Liver (tissue), 9 donors: ENCODE data around the gene GCLC. TPM values are rescaled to one million over a fixed set of nuclear protein-coding genes. Genes with fewer than 3 reads are reported as not detected.

ENCODE experiments used
- DNase-seq: peaks from one replicate; pipeline ENCODE4 v3.0.0-alpha.2; 2017; ENCODE audit warnings: low spot score
- H3K27ac ChIP-seq, 2 donors: one replicate each; pipeline ENCODE4 v1.7.0; 2013; ENCODE audit warnings: inconsistent platforms in 2 of 2, low read length in 2 of 2, control low read depth in 1 of 2, low read depth in 1 of 2, mild to moderate bottlenecking in 1 of 2
- H3K27me3 ChIP-seq, 4 donors: one replicate each; pipeline versions ENCODE4 v1.6.1 to v1.7.0; 2013; ENCODE audit warnings: low read length in 3 of 4, inconsistent platforms in 1 of 4, mild to moderate bottlenecking in 1 of 4, moderate library complexity in 1 of 4; ENCODE audit not compliant: control insufficient read depth in 4 of 4, insufficient read depth in 4 of 4
- H3K36me3 ChIP-seq, 4 donors: one replicate each; pipeline versions ENCODE4 v1.6.1 to v1.7.0; 2013; ENCODE audit warnings: low read length in 3 of 4, mild to moderate bottlenecking in 3 of 4, low read depth in 1 of 4, moderate library complexity in 1 of 4; ENCODE audit not compliant: control insufficient read depth in 4 of 4, insufficient read depth in 3 of 4
- H3K4me1 ChIP-seq, 4 donors: one replicate each; pipeline versions ENCODE4 v1.6.1 to v1.7.0; 2013; ENCODE audit warnings: low read length in 3 of 4, mild to moderate bottlenecking in 3 of 4, moderate library complexity in 1 of 4; ENCODE audit not compliant: control insufficient read depth in 4 of 4, insufficient read depth in 4 of 4
- H3K4me3 ChIP-seq, 3 donors: one replicate each; pipeline versions ENCODE4 v1.6.1 to v1.7.0; 2013; ENCODE audit warnings: low read length in 3 of 3, control low read depth in 1 of 3, low read depth in 1 of 3, mild to moderate bottlenecking in 1 of 3
- H3K9ac ChIP-seq, 2 donors: one replicate each; pipeline ENCODE4 v1.7.0; 2013; ENCODE audit warnings: low read length in 2 of 2, mild to moderate bottlenecking in 2 of 2, moderate library complexity in 2 of 2, control low read depth in 1 of 2, low read depth in 1 of 2
- H3K9me3 ChIP-seq, 4 donors: one replicate each; pipeline versions ENCODE4 v1.6.1 to v1.7.0; 2013; ENCODE audit warnings: low read length in 3 of 4; ENCODE audit not compliant: control insufficient read depth in 4 of 4
- ATF3 ChIP-seq: IDR thresholded peaks from 2 replicates; pipeline ENCODE4 v1.6.1; 2016; ENCODE audit warnings: antibody characterized with exemption
- CTCF ChIP-seq: fragments of 150-350 bp; IDR thresholded peaks from 2 replicates; pipeline ENCODE4 v1.5.1; 2017; ENCODE audit warnings: improper control_type of control experiment, low read depth, low read length; ENCODE audit not compliant: missing input control
- EGR1 ChIP-seq, 2 donors: IDR thresholded peaks; 2 replicates each; pipeline ENCODE4 v1.6.1; 2016 to 2018; ENCODE audit warnings: antibody characterized with exemption in 2 of 2, low read depth in 2 of 2
- FOXA1 ChIP-seq: IDR thresholded peaks from 2 replicates; pipeline ENCODE4 v1.6.1; 2016; ENCODE audit warnings: antibody characterized with exemption
- FOXA2 ChIP-seq: IDR thresholded peaks from 2 replicates; pipeline ENCODE4 v1.6.1; 2016; ENCODE audit warnings: antibody characterized with exemption
- GABPA ChIP-seq, 2 donors: IDR thresholded peaks in 1 of 2; conservative IDR thresholded peaks in 1 of 2; 2 replicates each; pipeline ENCODE4 v1.6.1; 2016; ENCODE audit warnings: antibody characterized with exemption in 2 of 2, mild to moderate bottlenecking in 1 of 2, moderate library complexity in 1 of 2
- HNF4A ChIP-seq, 2 donors: conservative IDR thresholded peaks; 2 replicates each; pipeline ENCODE4 v1.6.1; 2016; ENCODE audit warnings: antibody characterized with exemption in 2 of 2, mild to moderate bottlenecking in 2 of 2
- HNF4G ChIP-seq: IDR thresholded peaks from 2 replicates; pipeline ENCODE4 v1.6.1; 2016; ENCODE audit warnings: antibody characterized with exemption
- JUND ChIP-seq, 2 donors: IDR thresholded peaks; 2 replicates each; pipeline ENCODE4 v1.6.1; 2016; ENCODE audit warnings: antibody characterized with exemption in 2 of 2
- MAX ChIP-seq: IDR thresholded peaks from 2 replicates; pipeline ENCODE4 v1.6.1; 2016; ENCODE audit warnings: antibody characterized with exemption
- NR2F2 ChIP-seq: IDR thresholded peaks from 2 replicates; pipeline ENCODE4 v1.6.1; 2016; ENCODE audit warnings: antibody characterized with exemption
- RAD21 ChIP-seq, 2 donors: IDR thresholded peaks; 2 replicates each; pipeline ENCODE4 v1.6.1; 2016; ENCODE audit warnings: antibody characterized with exemption in 2 of 2, mild to moderate bottlenecking in 2 of 2
- REST ChIP-seq: IDR thresholded peaks from 2 replicates; pipeline ENCODE4 v1.6.1; 2016; ENCODE audit warnings: antibody characterized with exemption, mild to moderate bottlenecking
- RXRA ChIP-seq, 2 donors: IDR thresholded peaks; 2 replicates each; pipeline ENCODE4 v1.6.1; 2017 to 2018; ENCODE audit warnings: antibody characterized with exemption in 2 of 2, mild to moderate bottlenecking in 1 of 2
- SP1 ChIP-seq: IDR thresholded peaks from 2 replicates; pipeline ENCODE4 v1.6.1; 2018; ENCODE audit warnings: antibody characterized with exemption, mild to moderate bottlenecking
- TAF1 ChIP-seq: conservative IDR thresholded peaks from 2 replicates; pipeline ENCODE4 v1.6.1; 2016; ENCODE audit warnings: antibody characterized with exemption, mild to moderate bottlenecking
- YY1 ChIP-seq: IDR thresholded peaks from 2 replicates; pipeline ENCODE4 v1.6.1; 2016; ENCODE audit warnings: antibody characterized with exemption, mild to moderate bottlenecking
- ZBTB33 ChIP-seq: IDR thresholded peaks from 2 replicates; pipeline ENCODE4 v1.6.1; 2016; ENCODE audit warnings: antibody characterized with exemption
- WGBS: extraction: QIAGEN DNeasy Blood & Tissue Kit; methylation state at CpG from one replicate; pipeline ENCODE4 v1.1.7; 2013; 5-methylcytosine and 5-hydroxymethylcytosine counted together
- polyA plus RNA-seq, 2 donors: library from polyadenylated mRNA; stranded (reverse) in 1 of 2; unstranded in 1 of 2; fragments of 200-250 nt in 1 of 2; fragments of >200 nt in 1 of 2; fragmentation: Nextera tagmentation in 1 of 2; extraction: Ambion mirVana in 1 of 2; gene quantifications; one replicate each; pipeline versions ENCODE4 v1.2.1 to v1.2.3, GENCODE V29; 2013 to 2015
- total RNA-seq, 2 donors: library from RNA; depleted of rRNA; stranded (reverse); fragments of >200 nt; gene quantifications; one replicate each; pipeline ENCODE4 v1.2.3, GENCODE V29; 2014
- donor health status: healthy.
- donor health status: healthy.
- donor health status: healthy.
- donor health status: healthy.
- donor health status: healthy.

Gene GCLC
- total and polyA plus RNA-seq, 4 donors = 28.6 to 135 (median 79.8) TPM

GRCh38 chr6:53547811-53548496 lies 3.1 kb upstream of the GCLC start:
- Histone ChIP-seq H3K4me3 (peak overlapping the region; percentile 63 to 92 (median 86)), H3K27me3 (no peaks in the 10 kb centered on the region), H3K9me3 (no peaks in the 10 kb centered on the region), H3K36me3 (peaks cover 0 to 2% (median 0%) of the 10 kb centered on the region in 4 donors), H3K4me1 (peaks cover 6 to 32% (median 12%) of the 10 kb centered on the region in 4 donors), H3K9ac (peak overlapping the region; percentile 81 to 96), H3K27ac (peak overlapping the region; percentile 87 to 94)
- WGBS = 2% methylated on average over 57 of the region's 57 CpGs
- TF ChIP-seq YY1 = peak; percentile 85
- TF ChIP-seq RAD21 (IDR thresholded peaks at IDR 0.05) = peak; percentile 64 to 73
- TF ChIP-seq NR2F2 = peak; percentile 90
- TF ChIP-seq HNF4G = peak; percentile 99
- peak; percentile 84 to 90 for TF ChIP-seq JUND (IDR thresholded peaks at IDR 0.05)
- TF ChIP-seq HNF4A (conservative IDR thresholded peaks at IDR 0.05) = peak; percentile 97 to 99
- TF ChIP-seq EGR1 (IDR thresholded peaks at IDR 0.05; ENCODE audit: low read depth in 2 of 2) = peak; percentile 78 to 83
- TF ChIP-seq TAF1 = peak; percentile 62
- no peak for TF ChIP-seq CTCF
- peak; percentile 95 for TF ChIP-seq SP1
- peak; percentile 32 for TF ChIP-seq FOXA1
- TF ChIP-seq MAX = peak; percentile 71
- TF ChIP-seq RXRA (IDR thresholded peaks at IDR 0.05) = peak; percentile 85 to 96
- TF ChIP-seq GABPA (IDR thresholded peaks at IDR 0.05 in 1 of 2, conservative IDR thresholded peaks at IDR 0.05 in 1 of 2) = peak in 1 of 2 donors; percentile 68
- TF ChIP-seq REST = peak; percentile 72
- peak; percentile 58 for TF ChIP-seq ZBTB33
- peak; percentile 48 for TF ChIP-seq ATF3
- no peak for TF ChIP-seq FOXA2
- DNase-seq = peak; percentile 95
